ENCODE measurements around the gene PPP2R2D. TPM values are rescaled to one million over a fixed set of nuclear protein-coding genes. Genes with fewer than 3 reads are reported as not detected.
A peak's percentile ranks its signal among the peaks of the same experiment; 100 is the strongest.
"Not testable (repeated sequence)": the region's sequence is repeated elsewhere in the genome, so short reads cannot be mapped to it uniquely, and the experiment has no call there.

Gene PPP2R2D
- polyA plus RNA-seq, 1 donor (not counting 4 experiments of a cell fraction or from before 2014, with no cell fraction given) = 49.1 TPM

- H3K4me3 ChIP-seq (ENCODE audit: control insufficient read depth in 2 of 3, extremely low read depth in 1 of 3, insufficient read depth in 2 of 3, low read depth in 1 of 3, low read length in 3 of 3) = no peak overlapping the region
- H3K79me2 ChIP-seq (ENCODE audit: control insufficient read depth, insufficient read depth, low read length) = peaks cover 21% of the 10 kb centered on the region
- peaks cover 6% of the 10 kb centered on the region for H3K9me1 ChIP-seq (ENCODE audit: control insufficient read depth, extremely low read depth, insufficient read depth, low read length)
- dilution Hi-C loops (cut with MboI; ENCODE audit: extremely low pct_ligation_motif_present, low sequenced_read_pairs) = no loop called here
- H4K20me1 ChIP-seq (ENCODE audit: control insufficient read depth, extremely low read depth, insufficient read depth, low read length) = no peaks in the 10 kb centered on the region
- H3K9ac ChIP-seq (ENCODE audit: control insufficient read depth, extremely low read depth, insufficient read depth, low read length) = no peak overlapping the region
- TF ChIP-seq EZH2 (IDR thresholded peaks at IDR 0.05; ENCODE audit: low read length) = no peak
- TF ChIP-seq CTCF (optimal IDR thresholded peaks at IDR 0.05 in 1 of 3, IDR thresholded peaks at IDR 0.05 in 1 of 3, conservative IDR thresholded peaks at IDR 0.05 in 1 of 3; ENCODE audit: extremely low read depth in 1 of 3, insufficient read depth in 2 of 3, low read length in 3 of 3) = no peak
- no peaks in the 10 kb centered on the region for H3K27me3 ChIP-seq (ENCODE audit: control insufficient read depth, extremely low read depth, insufficient read depth, low read length)
- peaks cover 39% of the 10 kb centered on the region for H3K4me1 ChIP-seq (ENCODE audit: control insufficient read depth, extremely low read depth, insufficient read depth, low read length)
- no peak overlapping the region for H2AFZ ChIP-seq (ENCODE audit: control insufficient read depth, low read length)
- H3K27ac ChIP-seq (ENCODE audit: control insufficient read depth, insufficient read depth, low read length) = no peak overlapping the region
- FAIRE-seq = peak; percentile 29
- peaks cover 26 to 46% of the 10 kb centered on the region in 2 experiments for H3K36me3 ChIP-seq (ENCODE audit: control insufficient read depth in 2 of 2, extremely low read depth in 1 of 2, insufficient read depth in 2 of 2, low read length in 2 of 2)
- no peaks in the 10 kb centered on the region for H3K9me3 ChIP-seq (ENCODE audit: control insufficient read depth, low read depth, low read length)
- no peak overlapping the region for H3K4me2 ChIP-seq (ENCODE audit: control insufficient read depth, extremely low read depth, insufficient read depth, low read depth, low read length)
- no peak for DNase-seq (ENCODE audit: low read depth, low spot score)
Measured at GRCh38 chr10:131949041-131949862, 48.4 kb downstream of the PPP2R2D start.

- Histone ChIP-seq H3K36me3 (ENCODE audit: control insufficient read depth in 2 of 2, extremely low read depth in 1 of 2, insufficient read depth in 2 of 2, low read length in 2 of 2) (peaks cover 26 to 45% of the 10 kb centered on the region in 2 experiments), H3K79me2 (ENCODE audit: control insufficient read depth, insufficient read depth, low read length) (peaks cover 21% of the 10 kb centered on the region), H3K4me1 (ENCODE audit: control insufficient read depth, extremely low read depth, insufficient read depth, low read length) (peaks cover 39% of the 10 kb centered on the region)
- H3K9me3 ChIP-seq (ENCODE audit: control insufficient read depth, low read depth, low read length); H3K27ac ChIP-seq (ENCODE audit: control insufficient read depth, insufficient read depth, low read length); H3K9me1 ChIP-seq (ENCODE audit: control insufficient read depth, extremely low read depth, insufficient read depth, low read length); H2AFZ ChIP-seq (ENCODE audit: control insufficient read depth, low read length); H3K9ac ChIP-seq (ENCODE audit: control insufficient read depth, extremely low read depth, insufficient read depth, low read length); dilution Hi-C loops (cut with MboI; ENCODE audit: extremely low pct_ligation_motif_present, low sequenced_read_pairs); H3K4me3 ChIP-seq (ENCODE audit: control insufficient read depth in 2 of 3, extremely low read depth in 1 of 3, insufficient read depth in 2 of 3, low read depth in 1 of 3, low read length in 3 of 3); H3K4me2 ChIP-seq (ENCODE audit: control insufficient read depth, extremely low read depth, insufficient read depth, low read depth, low read length); H4K20me1 ChIP-seq (ENCODE audit: control insufficient read depth, extremely low read depth, insufficient read depth, low read length); H3K27me3 ChIP-seq (ENCODE audit: control insufficient read depth, extremely low read depth, insufficient read depth, low read length); DNase-seq (ENCODE audit: low read depth, low spot score); FAIRE-seq: not testable (repeated sequence)
Measured at GRCh38 chr10:131949908-131950307, 49.1 kb downstream of the PPP2R2D start.

Measured in keratinocyte (primary cell).